Activated CD4-positive, alpha-beta memory T cell treated with anti-CD3 and anti-CD28 coated beads, Interleukin-2, amount 10 ng/mL, durations not matched to agents 7 days and 5 days (primary cell): ENCODE measurements around the gene TMEM150B. TPM values are rescaled to one million over a fixed set of nuclear protein-coding genes. Genes with fewer than 3 reads are reported as not detected.

Source experiments
- total RNA-seq, 2 experiments: library from RNA; stranded (reverse); gene quantifications; one replicate each; pipeline ENCODE4 v1.2.3, GENCODE V29; 2021

The TMEM150B gene
- total RNA-seq, 2 experiments from 2014 or later, result 1.0 to 2.0 TPM

Other genes with a start within 250 kb of the TMEM150B start
- gene EPS8L1, start 249.5 kb downstream of the TMEM150B start, total RNA-seq, result 1 to 10 TPM; 6.9 to 7.6 TPM
- 100 to 1,000 TPM; 132 to 134 TPM for gene PPP1R12C, start 207.7 kb downstream of the TMEM150B start, total RNA-seq
- under 1 TPM; 0.38 to 0.68 TPM for gene TNNT1, start 176.1 kb downstream of the TMEM150B start, total RNA-seq
- gene TNNI3, start 167.6 kb downstream of the TMEM150B start, total RNA-seq, result not detected
- gene DNAAF3, start 158.7 kb downstream of the TMEM150B start, total RNA-seq, result not detected
- not detected for gene SYT5, start 145.1 kb downstream of the TMEM150B start, total RNA-seq
- not detected for gene PTPRH, start 115.8 kb downstream of the TMEM150B start, total RNA-seq
- gene TMEM86B, start 96.6 kb downstream of the TMEM150B start, total RNA-seq, result 10 to 100 TPM; 10.3 to 12.4 TPM
- 100 to 1,000 TPM; 213 to 229 TPM for gene PPP6R1, start 66.3 kb downstream of the TMEM150B start, total RNA-seq
- gene HSPBP1, start 45.2 kb downstream of the TMEM150B start, total RNA-seq, result 10 to 100 TPM; 28.9 to 29.0 TPM
- gene BRSK1, start 41.3 kb downstream of the TMEM150B start, total RNA-seq, result 1 to 10 TPM; 5.6 to 5.7 TPM
- 10 to 100 TPM; 27.2 to 28.9 TPM for gene KMT5C, start 14.5 kb upstream of the TMEM150B start, total RNA-seq
- gene COX6B2, start 29.4 kb upstream of the TMEM150B start, total RNA-seq, result 1 to 10 TPM in 1 of 2 experiments, under 1 TPM in 1; 0.83 to 2.0 TPM
- not detected for gene GARIN5B, start 37.9 kb upstream of the TMEM150B start, total RNA-seq
- under 1 TPM in 1 of 2 experiments, not detected in 1; 0.48 TPM for gene IL11, start 45.1 kb upstream of the TMEM150B start, total RNA-seq
- gene TMEM190, start 51.5 kb upstream of the TMEM150B start, total RNA-seq, result not detected
- 10 to 100 TPM; 19.2 to 19.3 TPM for gene TMEM238, start 59.0 kb upstream of the TMEM150B start, total RNA-seq
- gene RPL28, start 60.6 kb upstream of the TMEM150B start, total RNA-seq, result 1,000 to 10,000 TPM; 3,004 to 3,026 TPM
- 100 to 1,000 TPM; 277 to 284 TPM for gene UBE2S, start 82.4 kb upstream of the TMEM150B start, total RNA-seq
- gene SHISA7, start 118.0 kb upstream of the TMEM150B start, total RNA-seq, result not detected
- 10 to 100 TPM; 14.5 to 16.7 TPM for gene ISOC2, start 136.3 kb upstream of the TMEM150B start, total RNA-seq
- not detected for gene C19orf85, start 139.4 kb upstream of the TMEM150B start, total RNA-seq
- 1 to 10 TPM; 6.7 to 9.1 TPM for gene ZNF628, start 151.3 kb upstream of the TMEM150B start, total RNA-seq
- 10 to 100 TPM; 11.9 to 12.0 TPM for gene NAT14, start 159.8 kb upstream of the TMEM150B start, total RNA-seq
- gene SSC5D, start 163.1 kb upstream of the TMEM150B start, total RNA-seq, result under 1 TPM; 0.15 to 0.18 TPM
- not detected for gene SBK2, start 211.8 kb upstream of the TMEM150B start, total RNA-seq
- gene SBK3, start 220.2 kb upstream of the TMEM150B start, total RNA-seq, result not detected